Lower leg skin (tissue), 3 donors: Measurements from ENCODE around the gene PPA2.

ENCODE experiments used
- CTCF ChIP-seq, 3 donors: fragments of 450-650 bp; IDR thresholded peaks; one replicate each; pipeline ENCODE4 v1.5.1; 2016; ENCODE audit warnings: antibody characterized with exemption in 3 of 3, mild to moderate bottlenecking in 3 of 3, moderate library complexity in 2 of 3
- POLR2A ChIP-seq, 2 donors: fragments of 450-650 bp; IDR thresholded peaks; one replicate each; pipeline ENCODE4 v1.6.1; 2016 to 2017; ENCODE audit warnings: antibody characterized with exemption in 2 of 2, mild to moderate bottlenecking in 1 of 2, moderate library complexity in 1 of 2

- TF ChIP-seq CTCF (IDR thresholded peaks at IDR 0.05), result no peak
- TF ChIP-seq POLR2A (IDR thresholded peaks at IDR 0.05), result no peak
Observed at GRCh38 chr4:105422207-105422920, 51.5 kb downstream of the PPA2 start.
